Ascending aorta (tissue), 2 donors: ENCODE data around the gene DMD. TPM values are rescaled to one million over a fixed set of nuclear protein-coding genes. Genes with fewer than 3 reads are reported as not detected.

Source experiments
- DNase-seq, 2 donors: peaks; one replicate each; pipeline ENCODE4 v3.0.0-alpha.2; 2019; ENCODE audit warnings: low spot score in 2 of 2
- H3K27ac ChIP-seq, 2 donors: fragments of 200-600 bp; sonication (generic); one replicate each; pipeline ENCODE4 v1.5.1; 2016 to 2017; ENCODE audit warnings: mild to moderate bottlenecking in 1 of 2
- H3K27me3 ChIP-seq: fragments of 200-600 bp; sonication (generic); one replicate; pipeline ENCODE4 v1.5.1; 2017
- H3K36me3 ChIP-seq, 2 donors: fragments of 200-600 bp; sonication (generic); one replicate each; pipeline ENCODE4 v1.5.1; 2016
- H3K4me1 ChIP-seq, 2 donors: fragments of 200-600 bp; sonication (generic); one replicate each; pipeline ENCODE4 v1.5.1; 2016 to 2017; ENCODE audit warnings: mild to moderate bottlenecking in 1 of 2
- H3K4me3 ChIP-seq, 2 donors: fragments of 200-600 bp; sonication (generic); one replicate each; pipeline ENCODE4 v1.5.1; 2016 to 2017; ENCODE audit warnings: mild to moderate bottlenecking in 1 of 2
- H3K9me3 ChIP-seq, 2 donors: fragments of 200-600 bp; sonication (generic); one replicate each; pipeline ENCODE4 v1.5.1; 2016
- intact Hi-C: fragments of 100-400 bp; cut with DNase I; formaldehyde crosslinking; loops from one replicate; pipeline ENCODE4 v1.15.1; 2023
- total RNA-seq: library from RNA; depleted of rRNA; stranded (reverse); fragments of >200 nt; gene quantifications from one replicate; pipeline ENCODE4 v1.1.0, GENCODE V29; 2016
- TF ChIP-seq, protein P1 (sequence below), 3 experiments: fragments of 200-600 bp in 2 of 3; fragments of 450-650 bp in 1 of 3; sonication (generic) in 2 of 3; IDR thresholded peaks; one replicate each; pipeline ENCODE4 v1.5.1; 2016 to 2019; ENCODE audit warnings: antibody characterized with exemption in 3 of 3, mild to moderate bottlenecking in 1 of 3, moderate library complexity in 1 of 3

Gene DMD
- total RNA-seq, 1 donor from 2014 or later, result 40.0 TPM

DNA sequence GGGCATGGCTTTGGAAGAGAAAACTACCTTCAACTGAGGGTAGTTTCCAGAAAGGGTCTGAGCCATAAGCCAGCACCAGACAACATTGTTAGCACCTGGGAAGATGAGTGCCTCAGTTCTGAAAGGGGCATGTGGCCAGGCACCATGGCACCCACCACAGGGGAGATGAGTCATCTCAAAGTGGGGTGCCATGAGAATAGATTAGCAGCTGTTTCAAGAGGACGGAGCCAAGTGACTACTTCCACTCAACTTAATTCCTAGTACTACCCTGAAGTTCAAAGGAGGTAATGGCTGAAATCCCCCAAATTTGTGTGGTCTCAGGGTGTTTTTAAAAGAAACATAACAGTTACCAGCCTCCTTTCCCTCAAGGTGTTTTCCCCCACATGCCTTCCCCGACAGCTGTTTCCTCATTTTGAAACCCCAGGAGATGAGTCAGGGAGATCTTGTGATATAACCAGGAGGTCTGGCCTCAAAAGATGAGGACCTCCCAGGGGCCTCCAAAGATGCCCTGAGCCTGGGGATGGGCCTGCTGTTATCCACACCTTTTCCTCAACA, 2111.7 kb downstream of the DMD start:
- intact Hi-C loops, result no loop called here
- no peaks in the 10 kb centered on the region for H3K9me3 ChIP-seq

DNA sequence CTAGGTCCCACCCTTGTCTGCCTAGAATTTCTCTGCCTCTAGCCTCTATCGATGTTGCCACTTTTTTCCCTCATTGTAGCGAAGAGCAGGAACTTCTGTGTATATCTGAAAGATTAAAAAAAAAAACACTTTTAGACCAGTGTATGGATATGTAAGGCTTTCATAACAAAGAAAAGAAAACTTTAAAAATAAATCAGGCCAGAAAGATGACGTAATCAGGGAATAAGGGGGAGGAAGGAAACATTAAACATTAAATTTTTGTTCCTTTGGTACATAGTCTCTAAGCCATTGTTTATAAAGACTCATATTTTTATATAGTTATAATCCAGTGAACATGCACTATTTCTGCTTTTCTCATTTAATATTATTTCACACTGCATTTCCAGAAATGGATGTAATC, 2113.3 kb downstream of the DMD start:
- TF ChIP-seq, protein P1, sequence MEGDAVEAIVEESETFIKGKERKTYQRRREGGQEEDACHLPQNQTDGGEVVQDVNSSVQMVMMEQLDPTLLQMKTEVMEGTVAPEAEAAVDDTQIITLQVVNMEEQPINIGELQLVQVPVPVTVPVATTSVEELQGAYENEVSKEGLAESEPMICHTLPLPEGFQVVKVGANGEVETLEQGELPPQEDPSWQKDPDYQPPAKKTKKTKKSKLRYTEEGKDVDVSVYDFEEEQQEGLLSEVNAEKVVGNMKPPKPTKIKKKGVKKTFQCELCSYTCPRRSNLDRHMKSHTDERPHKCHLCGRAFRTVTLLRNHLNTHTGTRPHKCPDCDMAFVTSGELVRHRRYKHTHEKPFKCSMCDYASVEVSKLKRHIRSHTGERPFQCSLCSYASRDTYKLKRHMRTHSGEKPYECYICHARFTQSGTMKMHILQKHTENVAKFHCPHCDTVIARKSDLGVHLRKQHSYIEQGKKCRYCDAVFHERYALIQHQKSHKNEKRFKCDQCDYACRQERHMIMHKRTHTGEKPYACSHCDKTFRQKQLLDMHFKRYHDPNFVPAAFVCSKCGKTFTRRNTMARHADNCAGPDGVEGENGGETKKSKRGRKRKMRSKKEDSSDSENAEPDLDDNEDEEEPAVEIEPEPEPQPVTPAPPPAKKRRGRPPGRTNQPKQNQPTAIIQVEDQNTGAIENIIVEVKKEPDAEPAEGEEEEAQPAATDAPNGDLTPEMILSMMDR (IDR thresholded peaks at IDR 0.05), result no peak
- no peaks in the 10 kb centered on the region for H3K4me1 ChIP-seq
- intact Hi-C loops, result no loop called here
- H3K9me3 ChIP-seq, result no peaks in the 10 kb centered on the region
- H3K36me3 ChIP-seq, result no peaks in the 10 kb centered on the region
- no peak overlapping the region for H3K4me3 ChIP-seq
- DNase-seq, result no peak
- no peak overlapping the region for H3K27ac ChIP-seq
- no peaks in the 10 kb centered on the region for H3K27me3 ChIP-seq

More for the DNA sequence above, 2111.7 kb downstream of the DMD start:
- TF ChIP-seq, protein P1 (IDR thresholded peaks at IDR 0.05), result no peak
- H3K4me1 ChIP-seq, result no peaks in the 10 kb centered on the region
- H3K4me3 ChIP-seq, result no peak overlapping the region
- no peaks in the 10 kb centered on the region for H3K36me3 ChIP-seq
- no peak for DNase-seq
- no peaks in the 10 kb centered on the region for H3K27me3 ChIP-seq
- H3K27ac ChIP-seq, result no peak overlapping the region

DNA sequence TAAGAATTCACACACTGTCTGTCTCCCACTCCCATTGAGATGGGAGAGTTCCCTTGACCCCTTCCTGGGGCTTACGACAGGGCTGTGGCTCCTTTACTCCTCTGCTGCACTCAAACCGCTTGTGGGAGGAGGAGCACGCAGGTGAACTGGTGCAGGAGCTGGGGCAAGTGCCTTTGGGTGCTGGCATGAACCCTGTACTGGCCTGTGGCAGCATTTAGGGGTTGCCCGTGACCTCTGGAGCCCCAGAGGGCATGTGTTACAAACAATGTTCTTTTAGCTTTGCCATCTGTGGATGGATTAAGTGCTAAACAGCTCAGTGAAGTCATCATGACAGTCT, 2117.7 kb downstream of the DMD start:
- no peaks in the 10 kb centered on the region for H3K9me3 ChIP-seq
- H3K27me3 ChIP-seq, result no peaks in the 10 kb centered on the region
- TF ChIP-seq, protein P1 (IDR thresholded peaks at IDR 0.05), result no peak
- H3K4me3 ChIP-seq, result no peak overlapping the region
- no peak for DNase-seq
- no peak overlapping the region for H3K27ac ChIP-seq
- H3K36me3 ChIP-seq, result no peaks in the 10 kb centered on the region
- intact Hi-C loops, result no loop called here
- no peaks in the 10 kb centered on the region for H3K4me1 ChIP-seq

DNA sequence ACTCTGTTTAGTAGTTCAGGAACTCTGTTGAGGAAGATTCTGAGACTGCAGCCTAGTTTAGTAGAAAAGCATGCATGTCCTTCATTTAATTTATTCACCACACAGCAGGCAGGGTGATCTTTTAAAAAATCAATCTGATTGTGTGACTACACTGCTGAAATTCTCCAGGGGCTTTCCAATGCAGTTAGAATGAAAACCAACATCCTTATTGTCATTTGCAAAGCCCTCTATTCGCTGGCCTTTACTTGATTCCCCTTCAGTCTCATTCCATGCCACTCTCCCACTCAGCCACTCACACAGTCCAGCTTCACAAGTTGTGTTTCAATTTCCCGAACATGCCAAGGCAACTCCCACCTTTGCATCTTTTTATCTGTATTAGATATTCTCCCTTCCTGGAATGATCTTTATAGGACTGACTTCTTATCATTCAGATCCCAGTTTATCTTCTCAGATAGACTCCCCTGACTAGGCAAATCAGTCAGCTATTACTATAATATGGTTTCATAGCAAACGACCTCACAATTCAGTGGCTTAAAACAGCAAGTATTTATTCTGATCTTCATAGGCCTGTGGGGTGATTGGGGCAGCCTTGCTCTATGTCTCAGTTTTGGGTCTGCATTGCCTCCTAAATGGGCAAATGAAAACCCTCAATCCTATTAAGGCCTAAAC, 2118.2 kb downstream of the DMD start:
- Histone ChIP-seq H3K4me3 (no peak overlapping the region), H3K9me3 (no peaks in the 10 kb centered on the region), H3K27me3 (no peaks in the 10 kb centered on the region), H3K27ac (no peak overlapping the region), H3K4me1 (no peaks in the 10 kb centered on the region), H3K36me3 (no peaks in the 10 kb centered on the region)
- no peak for DNase-seq
- TF ChIP-seq, protein P1 (IDR thresholded peaks at IDR 0.05), result no peak
- intact Hi-C loops, result no loop called here

DNA sequence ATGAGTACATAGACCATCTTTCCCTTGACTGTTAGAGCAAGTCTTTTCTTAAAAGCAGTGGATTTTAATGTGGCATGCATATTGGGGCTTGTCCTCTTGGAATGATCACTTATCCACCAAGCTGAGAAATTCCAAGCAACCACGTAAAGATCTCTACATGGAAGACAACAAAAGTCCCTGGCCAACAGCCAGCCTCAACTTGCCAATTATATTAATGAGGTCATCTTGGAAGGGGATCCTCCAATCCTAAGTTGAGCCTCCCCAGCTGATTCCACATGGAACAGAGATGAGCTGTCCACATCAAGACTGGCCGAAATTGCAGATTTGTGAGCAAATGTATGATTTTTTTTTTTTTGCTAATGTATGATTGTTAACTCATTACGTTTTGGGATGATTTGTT, 2118.9 kb downstream of the DMD start:
- H3K4me3 ChIP-seq, result no peak overlapping the region
- TF ChIP-seq, protein P1 (IDR thresholded peaks at IDR 0.05), result no peak
- intact Hi-C loops, result no loop called here
- no peaks in the 10 kb centered on the region for H3K27me3 ChIP-seq
- H3K9me3 ChIP-seq, result no peaks in the 10 kb centered on the region
- no peak overlapping the region for H3K27ac ChIP-seq
- DNase-seq, result no peak
- H3K36me3 ChIP-seq, result no peaks in the 10 kb centered on the region
- H3K4me1 ChIP-seq, result no peaks in the 10 kb centered on the region
